WI38 (cell line): ENCODE results near the gene DCTPP1.

Experiments
- H3K4me3 ChIP-seq: 2 replicates; pipeline ENCODE4 v1.5.1; 2011; ENCODE audit warnings: low read depth, mild to moderate bottlenecking, control low read depth, low read length
- CTCF ChIP-seq: IDR thresholded peaks from 2 replicates; pipeline ENCODE4 v1.5.1; 2012; ENCODE audit warnings: low read depth, mild to moderate bottlenecking, control low read depth, low read length

The DCTPP1 gene

GRCh38 chr16:30445408-30446202 lies 15.8 kb upstream of the DCTPP1 start, which contains the start of gene SEPHS2:
Gene SEPHS2 (minus strand): TSS chr16:30445874. CDS start chr16:30445727, 147 bp downstream.
- peak; percentile 51 for TF ChIP-seq CTCF
- H3K4me3 ChIP-seq = peak within 1 kb of the TSS; percentile 92

GRCh38 chr16:30445149-30445407 lies 15.2 kb upstream of the DCTPP1 start:
- H3K4me3 ChIP-seq = peak overlapping the region; percentile 92
- no peak for TF ChIP-seq CTCF

DNA sequence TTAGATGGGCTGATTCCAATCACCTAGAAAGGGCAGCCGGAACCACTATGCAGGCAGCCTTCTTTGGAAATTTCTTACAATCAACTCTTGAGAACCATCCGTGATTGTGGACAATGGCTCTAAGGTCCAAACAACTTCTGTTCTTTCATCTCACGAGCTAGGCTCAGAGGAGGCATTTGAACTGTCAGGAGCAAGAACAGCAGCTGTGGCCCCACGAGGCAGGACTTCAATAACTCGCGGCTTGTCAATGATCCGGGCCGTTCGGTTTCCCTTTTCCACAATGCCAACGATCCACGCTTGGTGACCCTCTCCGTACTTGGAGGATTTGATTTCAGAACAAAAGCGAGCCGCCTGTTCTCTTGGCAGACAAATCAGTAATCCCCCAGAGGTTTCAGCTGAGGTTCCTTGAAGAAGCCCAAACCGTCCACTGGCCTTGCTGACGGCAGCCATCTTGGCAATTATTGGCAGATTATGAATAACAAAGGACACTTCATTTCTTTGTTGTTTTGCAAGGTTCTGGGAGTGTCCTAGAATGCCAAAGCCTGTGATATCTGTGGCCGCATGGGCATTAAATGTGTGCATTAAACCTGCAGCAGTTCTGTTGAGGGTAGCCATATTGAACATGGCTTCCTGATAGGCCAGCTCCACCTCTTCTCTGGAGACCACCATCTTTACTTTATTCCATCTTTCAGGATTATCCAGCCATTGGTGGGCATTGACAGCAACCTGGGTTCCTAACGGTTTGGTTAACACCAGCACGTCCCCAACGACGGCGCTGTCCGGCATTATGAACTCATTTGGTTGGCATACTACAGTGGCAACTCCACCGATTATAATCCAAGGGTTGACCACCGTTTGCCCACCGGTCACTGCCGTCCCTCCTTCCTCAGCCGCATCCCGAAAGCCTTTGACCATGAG lies 14.7 kb upstream of the DCTPP1 start:
- no peak for TF ChIP-seq CTCF
- H3K4me3 ChIP-seq = peak overlapping the region; percentile 92

DNA sequence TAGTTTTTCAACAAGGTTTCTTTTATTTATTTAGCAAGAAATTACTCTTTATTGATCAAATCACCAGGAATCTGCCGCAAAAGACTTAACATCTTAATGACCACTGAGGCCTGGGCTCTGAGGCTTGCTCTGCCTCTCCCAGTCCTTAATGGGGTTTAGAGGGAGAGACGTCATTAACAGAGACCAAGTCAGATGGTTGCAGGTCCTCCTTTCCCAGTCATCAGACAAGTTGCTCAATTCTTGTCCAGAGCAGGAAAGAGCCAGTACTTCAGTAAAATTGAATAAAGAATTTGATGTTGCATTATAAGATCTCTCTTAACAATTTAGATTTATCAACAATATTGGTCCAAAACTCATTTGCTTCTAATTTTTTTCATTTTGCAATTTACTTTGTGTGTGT lies 13.8 kb upstream of the DCTPP1 start:
- TF ChIP-seq CTCF = no peak
- no peak overlapping the region for H3K4me3 ChIP-seq

DNA sequence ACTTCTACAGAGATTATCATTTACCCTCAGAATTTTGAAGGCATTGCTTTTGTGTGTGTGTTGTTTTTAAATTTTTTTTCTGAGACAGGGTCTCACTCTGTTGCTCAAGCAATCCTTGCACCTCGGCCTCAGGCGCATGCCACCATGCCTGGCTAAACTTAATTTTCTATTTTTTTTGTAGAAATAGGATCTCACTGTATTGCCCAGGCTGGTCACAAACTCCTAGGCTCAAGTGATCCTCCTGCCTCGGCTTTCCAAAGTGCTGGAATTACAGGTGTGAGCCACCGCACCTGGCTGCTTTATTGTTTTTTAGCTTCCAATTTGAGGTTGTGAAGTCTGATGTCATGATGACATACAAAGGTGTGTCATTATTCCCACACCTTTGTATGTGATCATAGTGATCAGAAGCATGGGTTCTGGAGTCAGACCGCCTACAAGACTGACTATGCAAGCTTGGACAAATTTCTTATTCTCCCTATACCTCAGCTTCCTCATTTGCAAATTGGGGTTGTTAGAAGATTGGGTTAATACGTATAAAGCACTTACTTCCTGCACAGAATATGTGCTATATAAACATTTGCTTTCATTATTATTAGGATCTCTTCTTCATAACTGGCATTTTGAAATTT lies 10.0 kb upstream of the DCTPP1 start:
- TF ChIP-seq CTCF = no peak
- H3K4me3 ChIP-seq = no peak overlapping the region

DNA sequence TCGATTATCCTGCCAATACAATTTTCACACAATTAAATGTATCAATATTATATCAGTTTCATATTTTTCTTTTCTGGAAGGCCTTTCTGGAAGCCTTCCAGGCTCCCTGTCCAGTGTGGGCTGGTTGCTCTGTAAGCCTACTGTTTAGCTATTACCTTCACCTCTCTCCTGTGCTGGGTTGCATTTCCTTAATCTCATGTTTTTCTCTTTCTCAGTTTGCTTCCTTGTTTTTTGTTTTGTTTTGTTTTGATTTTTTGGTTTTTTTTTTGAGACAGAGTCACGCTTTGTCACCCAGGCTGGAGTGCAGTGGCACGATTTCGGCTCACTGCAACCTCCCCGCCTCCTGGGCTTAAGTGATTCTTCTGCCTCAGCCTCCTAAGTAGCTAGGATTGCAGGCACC lies 9.0 kb upstream of the DCTPP1 start:
- no peak for TF ChIP-seq CTCF
- no peak overlapping the region for H3K4me3 ChIP-seq

DNA sequence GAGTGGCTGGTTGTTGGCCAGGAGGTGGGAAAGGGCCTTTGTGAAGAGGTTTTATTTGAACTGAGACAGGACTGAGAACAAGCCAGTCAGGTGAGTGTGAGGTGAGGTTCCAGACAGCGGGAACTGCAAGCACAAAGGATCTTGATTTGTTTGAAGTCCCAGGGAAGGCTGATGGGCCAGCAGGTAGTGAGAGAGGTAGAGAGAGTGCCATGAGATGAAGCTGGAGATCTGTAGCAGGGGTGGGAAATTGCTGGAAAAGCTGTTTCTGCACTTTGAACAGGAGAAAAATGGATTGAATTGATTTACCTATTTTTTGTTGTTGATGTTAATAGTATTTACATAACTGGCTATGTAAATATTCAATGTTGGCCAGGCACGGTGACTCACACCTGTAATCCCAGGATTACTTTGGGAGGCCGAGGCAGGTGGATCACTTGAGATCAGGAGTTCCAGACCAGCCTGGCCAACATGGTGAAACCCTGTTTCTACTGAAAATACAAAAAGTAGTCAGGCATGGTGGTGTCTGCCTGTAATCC lies 7.7 kb upstream of the DCTPP1 start:
- no peak overlapping the region for H3K4me3 ChIP-seq
- no peak for TF ChIP-seq CTCF
